Measurements from ENCODE around the gene PSMB8.

PSMB8 gene

DNA sequence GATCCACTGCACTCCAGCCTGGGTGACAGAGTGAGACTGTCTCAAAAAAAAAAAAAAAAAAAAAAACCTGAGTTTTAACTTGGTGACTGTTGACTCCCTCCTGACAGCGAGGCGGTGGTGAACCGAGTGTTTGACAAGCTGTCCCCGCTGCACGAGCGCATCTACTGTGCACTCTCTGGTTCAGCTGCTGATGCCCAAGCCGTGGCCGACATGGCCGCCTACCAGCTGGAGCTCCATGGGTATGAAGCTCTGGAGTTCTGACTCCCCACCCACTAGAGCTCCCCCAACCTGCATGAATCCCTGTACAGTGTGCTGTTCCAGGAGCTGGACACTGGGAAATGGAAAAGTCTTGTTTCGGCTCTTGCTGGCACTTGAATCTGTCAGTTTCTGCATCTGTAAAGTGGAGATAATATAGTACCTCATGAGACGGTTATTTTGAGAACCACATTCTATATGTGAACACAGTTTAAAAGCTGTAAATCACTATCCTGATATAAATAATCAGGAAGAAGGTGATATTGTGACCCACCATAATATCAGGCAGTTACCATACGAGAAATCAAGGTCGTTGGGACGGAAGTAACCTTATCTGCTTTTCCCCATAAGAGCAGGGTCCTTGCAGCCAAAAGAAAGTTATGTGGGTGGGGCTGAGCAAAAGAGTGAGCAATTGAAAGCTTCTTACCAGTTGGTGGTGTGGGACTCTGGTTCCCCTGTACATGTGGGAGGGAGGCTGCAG is 13.5 kb upstream of the PSMB8 start:
- no peak for TF ChIP-seq CTCF (IDR thresholded peaks at IDR 0.05; ENCODE audit: low read depth, low read length, missing control alignments)
- in situ Hi-C loops (cut with HindIII; ENCODE audit: low sequenced_read_pairs): no loop called here
- no peak overlapping the region for H3K4me3 ChIP-seq (ENCODE audit: low read depth, low read length)
- DNase-seq (ENCODE audit: low read depth): no peak

- in situ Hi-C loops (cut with HindIII; ENCODE audit: low sequenced_read_pairs): no loop called here
- no peak for TF ChIP-seq CTCF (IDR thresholded peaks at IDR 0.05; ENCODE audit: low read depth, low read length, missing control alignments)
- DNase-seq (ENCODE audit: low read depth): no peak
- no peak overlapping the region for H3K4me3 ChIP-seq (ENCODE audit: low read depth, low read length)
Measured at GRCh38 chr6:32855467-32856174, 11.8 kb upstream of the PSMB8 start.

DNA sequence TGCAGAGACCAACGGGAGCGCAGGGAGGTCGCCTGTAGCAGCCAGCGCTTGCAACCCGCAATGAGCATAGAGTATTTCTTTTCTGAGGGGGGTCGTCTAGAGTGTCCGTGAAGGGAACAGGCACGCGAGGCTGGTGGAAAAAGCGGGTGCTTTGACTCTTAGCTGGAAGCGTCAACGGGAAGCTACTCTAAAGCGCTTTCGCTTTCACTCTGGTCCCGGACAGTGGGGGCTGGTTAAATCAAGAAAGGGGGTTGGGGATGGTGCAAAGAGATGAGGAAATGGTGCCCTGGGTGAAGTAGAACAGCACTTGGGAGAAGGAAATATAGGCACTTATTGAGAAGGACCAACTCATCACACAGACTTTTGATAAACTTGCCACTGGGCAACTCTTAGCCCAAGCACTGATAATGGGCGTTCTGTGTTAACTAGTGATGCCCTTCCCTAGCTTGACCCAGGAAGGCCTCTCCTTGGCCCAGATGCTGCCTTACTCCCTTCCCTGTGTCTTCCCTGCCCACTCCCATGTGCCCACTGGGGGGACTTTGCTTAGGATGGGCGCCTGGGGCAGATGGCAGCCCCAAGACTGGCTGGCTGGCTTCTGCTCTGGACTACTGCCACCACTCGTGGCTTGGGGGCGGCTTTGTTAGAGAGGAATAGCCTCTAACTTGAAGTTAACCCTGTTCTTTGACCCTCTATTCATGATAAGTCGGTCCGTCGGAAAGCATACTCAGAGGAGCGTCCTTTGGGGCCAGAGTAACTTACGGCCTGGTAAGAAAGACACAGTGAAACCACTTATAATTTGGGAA is 10.7 kb upstream of the PSMB8 start:
- DNase-seq (ENCODE audit: low read depth): no peak
- H3K4me3 ChIP-seq (ENCODE audit: low read depth, low read length): peak overlapping the region; percentile 93
- in situ Hi-C loops (cut with HindIII; ENCODE audit: low sequenced_read_pairs): no loop called here
- TF ChIP-seq CTCF (IDR thresholded peaks at IDR 0.05; ENCODE audit: low read depth, low read length, missing control alignments): no peak

DNA sequence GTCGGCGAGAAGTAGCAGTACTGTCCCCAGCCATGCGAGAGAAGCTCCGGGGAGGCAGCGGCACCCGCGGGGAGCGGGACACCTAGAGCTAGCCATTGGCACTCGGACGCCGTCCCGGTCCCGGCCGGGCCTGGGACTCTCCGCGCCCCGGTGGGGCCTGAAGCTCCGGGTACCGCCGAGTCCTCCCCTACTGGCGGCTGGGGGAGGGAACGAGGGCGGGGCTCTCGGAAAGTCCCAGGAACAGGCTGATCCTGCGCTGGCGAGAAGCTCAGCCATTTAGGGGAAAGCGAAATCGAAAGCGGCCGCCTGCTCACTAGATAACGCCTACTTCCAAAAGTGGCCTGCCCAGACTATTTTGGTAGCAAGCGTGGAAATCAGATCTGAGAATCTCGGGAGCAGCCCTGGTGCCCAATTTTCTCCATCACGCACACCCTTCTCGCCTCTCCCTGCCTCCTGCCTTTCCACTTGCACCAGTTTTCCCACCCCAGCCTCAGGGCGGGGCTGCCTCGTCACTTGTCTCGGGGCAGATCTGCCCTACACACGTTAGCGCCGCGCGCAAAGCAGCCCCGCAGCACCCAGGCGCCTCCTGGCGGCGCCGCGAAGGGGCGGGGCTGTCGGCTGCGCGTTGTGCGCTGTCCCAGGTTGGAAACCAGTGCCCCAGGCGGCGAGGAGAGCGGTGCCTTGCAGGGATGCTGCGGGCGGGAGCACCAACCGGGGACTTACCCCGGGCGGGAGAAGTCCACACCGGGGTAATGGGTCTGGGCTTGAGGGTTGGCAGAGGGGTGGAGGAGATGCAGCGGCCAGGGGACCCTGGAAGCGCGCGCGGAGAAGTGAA is 9.9 kb upstream of the PSMB8 start, which contains the start of the genes PSMB9 and TAP1:
TSS of gene PSMB9 (plus strand) at position 652 of the 835 bp plus-strand sequence. CDS start at position 690, 38 bp downstream.
TSS of gene TAP1 (minus strand) at position 164 of the 835 bp plus-strand sequence. CDS start at position 96, 68 bp downstream.
- in situ Hi-C loops (cut with HindIII; ENCODE audit: low sequenced_read_pairs): no loop called here
- peak; percentile 77 for DNase-seq (ENCODE audit: low read depth)
- H3K4me3 ChIP-seq (ENCODE audit: low read depth, low read length): peak within 1 kb of the TSS; percentile 93
- peak; percentile 77 for TF ChIP-seq CTCF (IDR thresholded peaks at IDR 0.05; ENCODE audit: low read depth, low read length, missing control alignments)

GRCh38 chr6:32852844-32853540 is 9.1 kb upstream of the PSMB8 start:
- no peak for TF ChIP-seq CTCF (IDR thresholded peaks at IDR 0.05; ENCODE audit: low read depth, low read length, missing control alignments)
- in situ Hi-C loops (cut with HindIII; ENCODE audit: low sequenced_read_pairs): no loop called here
- no peak for DNase-seq (ENCODE audit: low read depth)
- peak overlapping the region; percentile 93 for H3K4me3 ChIP-seq (ENCODE audit: low read depth, low read length)
